SK-N-SH treated with all-trans-retinoic acid at 6 μM for 48 hours (cell line): Measurements from ENCODE around the gene RPL39L.

ENCODE experiments used
- RARB ChIP-seq: fragments of 250-450 bp; sonication (Bioruptor Pico); IDR thresholded peaks from 2 replicates; pipeline ENCODE4 v1.8.0; 2021; ENCODE audit warnings: mild to moderate bottlenecking, moderate library complexity
- TSHZ2 ChIP-seq: fragments of 250-450 bp; sonication (Bioruptor Pico); IDR thresholded peaks from 2 replicates; pipeline ENCODE4 v1.5.0; 2020; ENCODE audit warnings: mild to moderate bottlenecking, moderate library complexity
- ZNF70 ChIP-seq: fragments of 450-650 bp; formaldehyde crosslinking; IDR thresholded peaks from 2 replicates; pipeline ENCODE4 v1.5.0; 2020; ENCODE audit warnings: mild to moderate bottlenecking, moderate library complexity

- TF ChIP-seq TSHZ2 (CRISPR knock-in tag) = no peak
- no peak for TF ChIP-seq RARB (CRISPR knock-in tag)
- no peak for TF ChIP-seq ZNF70 (CRISPR knock-in tag)
These were observed 44.0 kb upstream of the RPL39L start for GRCh38 chr3:187183210-187183862.
